IPS-20b (cell line): Measurements from ENCODE around the gene BCAM.

Experiments used
- H3K27ac ChIP-seq: one replicate; pipeline ENCODE4 v1.5.1; 2013; ENCODE audit warnings: low read length
- H3K27me3 ChIP-seq: 2 replicates; pipeline ENCODE4 v1.6.1; 2013; ENCODE audit warnings: mild to moderate bottlenecking, low read length, inconsistent platforms; ENCODE audit not compliant: insufficient read depth
- H3K36me3 ChIP-seq: 2 replicates; pipeline ENCODE4 v1.6.1; 2013; ENCODE audit warnings: low read depth, mild to moderate bottlenecking, inconsistent platforms, low read length, moderate library complexity; ENCODE audit not compliant: insufficient read depth
- H3K4me1 ChIP-seq: 2 replicates; pipeline ENCODE4 v1.6.1; 2013; ENCODE audit warnings: mild to moderate bottlenecking, control low read depth, inconsistent platforms, low read length, moderate library complexity; ENCODE audit not compliant: insufficient read depth
- H3K4me3 ChIP-seq: 2 replicates; pipeline ENCODE4 v1.5.1; 2013; ENCODE audit warnings: mild to moderate bottlenecking, low read length, inconsistent platforms
- H3K9ac ChIP-seq: 2 replicates; pipeline ENCODE4 v1.6.1; 2013; ENCODE audit warnings: low read depth, mild to moderate bottlenecking, inconsistent platforms, low read length, moderate library complexity
- H3K9me3 ChIP-seq: 2 replicates; pipeline ENCODE4 v1.6.1; 2013; ENCODE audit warnings: mild to moderate bottlenecking, low read depth, low read length, inconsistent platforms; ENCODE audit not compliant: insufficient read depth

BCAM gene

DNA sequence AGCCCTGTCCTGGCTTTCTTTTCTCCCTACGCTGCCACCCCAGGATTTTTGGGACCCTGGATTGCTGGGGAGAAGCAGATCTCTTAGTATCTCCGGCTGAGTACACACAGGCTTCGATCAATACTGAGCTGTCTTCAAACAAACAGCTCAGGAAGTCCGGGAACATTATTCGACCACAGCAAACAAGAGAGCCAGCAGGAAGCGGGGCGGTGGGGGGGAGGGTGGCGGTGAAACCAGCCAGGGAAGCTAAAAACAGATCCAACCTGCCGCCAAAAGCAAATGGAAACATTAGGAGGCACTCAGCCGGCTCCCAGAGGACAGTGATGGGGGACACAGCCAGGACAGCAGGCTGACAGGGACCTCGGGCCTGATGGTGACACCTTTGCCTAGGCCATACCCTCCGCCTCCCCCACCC lies 12.2 kb upstream of the BCAM start:
- no peaks in the 10 kb centered on the region for H3K9me3 ChIP-seq
- peaks cover 30% of the 10 kb centered on the region for H3K36me3 ChIP-seq
- no peak overlapping the region for H3K4me3 ChIP-seq
- no peaks in the 10 kb centered on the region for H3K27me3 ChIP-seq
- H3K4me1 ChIP-seq: no peaks in the 10 kb centered on the region
- H3K27ac ChIP-seq: no peak overlapping the region
- peak overlapping the region; percentile 53; the same call in 1 of the 2 replicates for H3K9ac ChIP-seq

DNA sequence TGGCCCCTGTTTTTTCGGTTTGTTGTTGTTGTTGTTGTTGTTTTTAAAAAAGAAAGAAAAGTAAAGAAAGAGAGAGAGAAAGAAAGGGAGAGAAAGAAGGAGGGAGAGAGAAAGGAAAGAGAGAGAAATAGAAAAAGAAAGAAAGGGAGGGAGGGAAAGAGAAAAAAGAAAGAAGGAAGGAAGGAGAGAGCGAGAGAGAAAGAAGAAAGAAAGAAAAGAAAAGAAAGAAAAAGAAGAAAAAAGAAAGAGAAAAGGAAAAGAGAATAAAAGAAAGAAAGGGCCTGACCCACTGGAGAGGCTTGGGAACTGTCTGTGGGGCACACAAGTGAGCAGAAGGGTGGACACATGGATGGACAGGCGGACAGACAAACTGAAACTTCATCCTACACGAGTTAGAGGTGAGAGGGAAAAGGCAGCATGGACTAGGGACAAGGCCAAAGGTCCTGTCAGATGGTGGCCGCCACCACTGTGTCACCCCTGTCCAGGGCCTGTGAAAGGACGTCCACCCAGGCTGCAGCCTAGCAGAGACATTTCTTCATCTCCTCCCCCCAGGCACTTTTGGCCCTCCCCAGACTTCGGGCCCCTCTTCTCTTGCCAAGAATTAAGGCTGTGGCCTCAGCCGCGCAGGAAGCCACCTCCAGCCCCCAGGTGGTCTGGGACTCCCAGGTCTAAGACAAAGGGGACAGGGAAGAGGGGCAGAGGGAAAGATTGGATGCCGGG lies 9.1 kb upstream of the BCAM start:
- H3K9ac ChIP-seq: peak overlapping the region; percentile 46; the same call in 1 of the 2 replicates

DNA sequence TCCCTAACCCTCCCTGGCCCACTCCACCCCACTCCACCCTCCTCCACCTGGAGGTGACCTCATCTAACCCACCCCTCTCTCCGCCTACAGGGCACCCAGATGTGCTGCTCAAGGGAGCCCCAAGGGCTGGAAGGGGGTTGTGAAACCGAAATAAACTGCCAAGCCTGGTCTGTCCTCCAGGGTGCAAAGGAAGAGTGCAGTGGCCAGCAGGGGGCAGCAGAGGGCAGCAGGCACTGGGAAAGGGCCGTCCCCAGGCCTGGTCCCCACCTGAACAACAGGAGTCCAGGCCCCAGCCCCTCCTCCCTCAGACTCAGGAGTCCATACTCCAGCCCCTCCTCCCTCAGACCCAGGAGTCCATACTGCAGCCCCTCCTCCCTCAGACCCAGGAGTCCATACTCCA lies 8.4 kb upstream of the BCAM start:
- H3K9me3 ChIP-seq: no peaks in the 10 kb centered on the region
- no peaks in the 10 kb centered on the region for H3K4me1 ChIP-seq
- H3K27me3 ChIP-seq: peaks cover 33% of the 10 kb centered on the region
- H3K27ac ChIP-seq: peak overlapping the region; percentile 27
- H3K4me3 ChIP-seq: no peak overlapping the region
- H3K36me3 ChIP-seq: peaks cover 12% of the 10 kb centered on the region; the same call in 1 of the 2 replicates
- H3K9ac ChIP-seq: peak overlapping the region; percentile 46; the same call in 1 of the 2 replicates

More for the DNA sequence above, 9.1 kb upstream of the BCAM start:
- peaks cover 15% of the 10 kb centered on the region; the same call in 1 of the 2 replicates for H3K36me3 ChIP-seq
- H3K9me3 ChIP-seq: no peaks in the 10 kb centered on the region
- H3K27ac ChIP-seq: peak overlapping the region; percentile 27
- no peak overlapping the region for H3K4me3 ChIP-seq
- H3K4me1 ChIP-seq: no peaks in the 10 kb centered on the region
- H3K27me3 ChIP-seq: peaks cover 26% of the 10 kb centered on the region

DNA sequence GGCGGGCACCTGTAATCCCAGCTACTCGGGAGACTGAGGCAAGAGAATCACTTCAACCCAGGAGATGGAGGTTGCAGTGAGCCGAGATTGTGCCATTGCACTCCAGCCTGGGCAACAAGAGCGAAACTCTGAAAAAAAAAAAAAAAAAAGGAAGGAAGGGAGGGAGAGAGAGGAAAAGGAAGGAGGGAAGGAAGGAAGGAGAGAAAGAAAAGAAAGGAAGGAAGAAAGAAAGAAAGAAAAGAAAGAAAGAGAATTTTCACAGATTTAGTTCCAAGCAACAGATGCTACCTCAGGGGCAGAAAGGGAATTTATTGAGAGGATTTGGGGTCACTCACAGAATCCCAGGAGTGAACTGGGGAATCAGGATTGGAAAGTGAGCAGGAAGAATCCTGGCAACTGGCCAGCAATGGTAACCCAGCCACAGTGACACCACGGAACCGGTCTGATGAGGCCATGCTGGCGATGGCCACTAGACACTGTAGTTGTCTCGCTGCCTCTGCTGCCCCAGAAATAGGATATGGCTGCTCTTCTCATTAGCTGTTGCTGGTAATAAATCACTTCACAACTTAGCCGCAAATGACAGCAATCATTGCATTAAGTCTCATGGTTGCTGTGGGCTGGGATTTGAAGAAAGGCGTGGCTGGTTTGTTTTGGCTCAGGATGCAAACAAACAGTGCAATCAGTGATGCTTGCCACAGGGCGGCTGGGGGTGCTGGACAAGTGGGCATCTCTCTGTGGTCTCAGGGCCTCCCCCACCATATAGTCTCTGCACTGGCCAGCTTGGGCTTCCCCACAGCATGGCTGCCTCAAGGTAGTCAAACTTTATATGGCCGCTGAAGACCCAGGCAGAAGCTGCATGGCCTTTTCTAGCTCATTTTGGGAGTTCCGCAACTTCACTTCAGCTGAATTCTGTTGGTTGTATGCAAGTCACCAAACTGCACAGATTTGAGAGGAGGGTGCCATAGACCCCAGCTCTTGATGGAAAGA lies 5.2 kb upstream of the BCAM start:
- H3K27me3 ChIP-seq: peaks cover 42% of the 10 kb centered on the region
- H3K36me3 ChIP-seq: no peaks in the 10 kb centered on the region
- H3K9me3 ChIP-seq: no peaks in the 10 kb centered on the region
- no peak overlapping the region for H3K4me3 ChIP-seq
- peaks cover 8% of the 10 kb centered on the region for H3K4me1 ChIP-seq
- H3K9ac ChIP-seq: no peak overlapping the region
- no peak overlapping the region for H3K27ac ChIP-seq

DNA sequence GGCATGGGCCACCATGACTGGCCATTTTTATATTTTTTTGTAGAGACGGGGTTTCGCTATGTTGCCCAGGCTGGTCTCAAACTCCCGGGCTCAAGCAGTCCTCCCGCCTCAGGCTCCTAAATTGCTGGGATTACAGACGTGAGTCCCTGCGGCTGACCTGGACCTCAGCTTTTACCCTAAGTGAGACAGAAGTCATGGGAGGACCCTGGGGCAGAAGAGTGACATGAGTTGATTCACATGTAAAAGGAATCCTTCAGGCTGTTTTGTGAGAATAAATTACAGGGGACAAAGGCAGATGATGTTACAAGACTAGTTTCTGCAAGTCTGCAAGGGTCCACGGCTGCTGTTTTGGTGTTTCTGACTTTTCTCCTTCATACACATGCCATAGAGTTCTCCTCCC lies 2.6 kb upstream of the BCAM start:
- H3K4me1 ChIP-seq: peaks cover 20% of the 10 kb centered on the region
- no peak overlapping the region for H3K27ac ChIP-seq
- H3K36me3 ChIP-seq: no peaks in the 10 kb centered on the region
- no peaks in the 10 kb centered on the region for H3K9me3 ChIP-seq
- no peak overlapping the region for H3K9ac ChIP-seq
- H3K4me3 ChIP-seq: no peak overlapping the region
- peaks cover 50% of the 10 kb centered on the region for H3K27me3 ChIP-seq

DNA sequence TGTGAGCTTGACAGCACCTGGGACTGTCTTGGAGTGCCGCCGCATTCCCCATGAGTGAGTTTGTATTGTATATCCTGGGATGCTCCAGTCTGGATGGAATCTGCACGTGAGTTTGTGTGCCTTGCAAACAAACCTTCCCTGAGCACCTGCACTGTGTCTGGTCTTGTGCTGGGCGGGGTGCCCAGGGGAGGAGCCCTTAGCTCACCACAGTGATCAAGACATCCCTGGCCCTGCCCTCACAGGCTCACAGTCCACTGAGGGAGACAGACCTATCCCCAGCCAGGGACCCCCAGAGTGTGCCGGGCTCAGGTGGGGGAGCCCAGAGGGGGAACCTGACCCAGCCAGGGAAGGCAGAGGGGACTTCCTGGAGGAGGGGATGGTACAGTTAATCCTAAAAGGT lies 1.7 kb upstream of the BCAM start:
- peaks cover 51% of the 10 kb centered on the region for H3K27me3 ChIP-seq
- H3K36me3 ChIP-seq: no peaks in the 10 kb centered on the region
- no peak overlapping the region for H3K27ac ChIP-seq
- no peak overlapping the region for H3K9ac ChIP-seq
- no peaks in the 10 kb centered on the region for H3K9me3 ChIP-seq
- no peak overlapping the region for H3K4me3 ChIP-seq
- H3K4me1 ChIP-seq: peaks cover 20% of the 10 kb centered on the region

DNA sequence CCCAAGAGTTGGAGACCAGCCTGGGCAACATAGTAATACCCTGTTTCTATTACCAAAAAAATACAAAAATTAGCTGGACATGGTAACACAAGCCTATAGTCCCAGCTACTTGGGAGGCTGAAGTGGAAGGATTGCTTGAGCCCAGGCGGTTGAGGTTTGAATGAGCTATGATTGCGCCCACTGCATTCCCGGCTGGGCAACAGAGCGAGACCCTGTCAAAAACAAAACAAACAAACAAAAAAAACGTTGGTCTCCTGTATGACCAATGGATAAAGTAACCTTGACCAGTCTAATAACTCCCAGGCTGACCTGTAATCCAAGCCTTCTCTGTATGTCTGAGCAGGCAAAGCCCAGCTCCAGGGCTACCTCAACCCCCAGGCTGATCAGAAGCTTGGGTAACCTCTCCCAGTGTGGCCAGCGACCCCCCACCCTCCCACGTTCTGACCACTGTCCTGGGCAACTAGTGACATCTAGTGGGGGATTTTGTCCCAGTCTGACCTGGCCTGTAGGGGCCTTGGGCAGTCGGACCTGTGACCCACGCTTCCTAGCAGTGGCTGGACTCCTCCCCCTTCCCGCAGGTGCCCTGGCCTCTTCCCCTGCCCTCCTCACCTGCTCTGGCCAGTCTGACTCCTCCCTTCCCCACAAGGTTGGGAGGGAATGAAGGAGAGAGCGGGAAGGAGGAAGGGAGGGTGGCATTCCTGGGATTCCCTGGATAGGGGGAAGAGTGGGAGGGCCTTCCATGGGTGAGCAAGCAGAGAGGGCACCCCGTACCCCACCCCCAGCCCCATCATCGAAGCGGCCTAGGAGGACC lies 1.0 kb upstream of the BCAM start:
- Histone ChIP-seq H3K27me3 (peaks cover 44% of the 10 kb centered on the region), H3K4me1 (peaks cover 20% of the 10 kb centered on the region), H3K27ac (no peak overlapping the region), H3K9me3 (no peaks in the 10 kb centered on the region), H3K36me3 (no peaks in the 10 kb centered on the region), H3K9ac (peak overlapping the region; percentile 85; the same call in 1 of the 2 replicates), H3K4me3 (peak overlapping the region; percentile 80)

DNA sequence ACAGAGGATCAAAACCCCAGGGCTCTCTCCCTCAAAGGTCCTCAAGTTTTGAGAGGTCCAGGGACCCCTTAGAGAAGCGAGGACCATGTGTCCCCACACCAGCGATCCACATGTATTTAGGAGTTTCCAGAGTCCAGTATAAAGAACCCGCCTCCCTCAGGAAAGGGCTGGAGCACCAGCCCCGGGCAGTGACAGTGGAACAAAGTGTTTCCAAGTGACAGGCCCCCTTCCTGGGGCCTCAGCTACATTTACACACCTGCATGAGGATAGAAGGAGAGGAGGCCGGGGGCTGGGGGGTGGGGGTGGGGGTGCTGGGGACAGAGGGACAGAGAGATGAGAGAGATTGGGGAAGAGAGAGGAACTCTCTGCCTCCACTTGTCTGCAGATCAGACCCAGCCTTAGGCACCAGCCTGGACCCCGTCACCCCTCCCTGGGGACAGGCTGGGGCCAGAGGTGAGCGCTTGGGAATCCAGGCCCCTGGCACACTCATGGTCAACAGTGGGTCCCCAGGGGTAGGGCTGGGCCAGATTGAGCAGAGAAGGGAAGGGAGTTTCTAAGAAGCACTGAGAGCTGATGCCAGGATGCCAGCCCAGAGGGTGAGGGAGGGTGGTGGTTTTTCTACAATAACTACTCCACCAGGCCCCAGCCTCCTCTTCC lies 802 bp downstream of the BCAM start:
- H3K9me3 ChIP-seq: no peaks in the 10 kb centered on the region
- peak overlapping the region; percentile 74 for H3K4me3 ChIP-seq
- peaks cover 26% of the 10 kb centered on the region for H3K27me3 ChIP-seq
- peaks cover 14% of the 10 kb centered on the region for H3K36me3 ChIP-seq
- peak overlapping the region; percentile 70 for H3K9ac ChIP-seq
- peaks cover 20% of the 10 kb centered on the region for H3K4me1 ChIP-seq
- H3K27ac ChIP-seq: no peak overlapping the region

DNA sequence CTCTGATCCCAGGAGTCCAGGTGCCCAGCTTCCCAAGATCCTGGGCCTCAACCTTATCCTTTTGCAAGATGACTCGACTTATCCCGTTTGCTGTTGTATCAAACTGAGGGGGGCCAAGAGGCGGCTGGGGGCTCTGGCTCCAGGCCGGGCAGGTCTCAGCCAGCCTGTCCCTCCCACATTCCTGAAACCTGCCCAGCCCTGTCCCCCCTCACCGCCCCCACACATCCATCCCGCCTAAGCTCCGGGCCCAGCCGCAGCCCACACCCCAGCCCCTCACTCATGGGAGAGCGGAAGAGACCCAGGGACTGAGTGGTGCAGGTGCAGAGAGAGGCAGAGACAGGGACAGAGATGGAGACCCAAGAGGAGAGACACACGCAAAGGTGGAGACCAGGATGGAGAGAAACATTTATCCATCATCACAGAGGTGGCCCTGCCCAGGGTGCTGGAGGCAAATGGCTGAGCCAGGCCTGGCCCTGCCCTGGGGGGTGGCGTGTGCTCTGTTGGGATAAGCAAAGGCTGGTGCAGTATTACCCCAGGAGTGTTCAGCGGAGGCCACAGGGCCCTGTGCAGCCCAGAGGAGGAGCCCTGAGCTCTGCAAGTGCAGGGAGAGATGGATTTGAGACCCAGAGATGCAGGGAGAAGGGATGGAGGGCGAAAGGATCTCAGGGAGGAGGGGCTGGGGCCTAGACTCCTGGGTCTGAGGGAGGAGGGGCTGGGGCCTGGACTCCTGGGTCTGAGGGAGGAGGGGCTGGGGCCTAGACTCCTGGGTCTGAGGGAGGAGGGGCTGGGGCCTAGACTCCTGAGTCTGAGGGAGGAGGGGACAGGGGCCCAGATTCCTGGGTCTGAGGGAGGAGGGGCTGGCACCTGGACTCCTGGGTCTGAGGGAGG lies 1.6 kb downstream of the BCAM start:
- Histone ChIP-seq H3K4me3 (peak overlapping the region; percentile 32; the same call in 1 of the 2 replicates), H3K36me3 (peaks cover 22% of the 10 kb centered on the region), H3K27me3 (peaks cover 18% of the 10 kb centered on the region), H3K9me3 (no peaks in the 10 kb centered on the region), H3K4me1 (peaks cover 20% of the 10 kb centered on the region), H3K27ac (no peak overlapping the region), H3K9ac (no peak overlapping the region)

DNA sequence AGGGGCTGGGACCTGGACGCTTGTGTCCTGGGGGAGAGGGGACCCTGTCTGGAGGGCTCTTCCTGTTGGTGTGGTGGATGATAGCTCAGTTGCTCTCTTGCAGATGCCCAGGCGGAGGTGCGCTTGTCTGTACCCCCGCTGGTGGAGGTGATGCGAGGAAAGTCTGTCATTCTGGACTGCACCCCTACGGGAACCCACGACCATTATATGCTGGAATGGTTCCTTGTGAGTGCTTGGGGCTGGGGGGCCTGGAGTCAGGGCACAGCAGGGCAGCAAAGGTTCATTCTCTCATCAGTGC lies 2.2 kb downstream of the BCAM start:
- Histone ChIP-seq H3K4me1 (peaks cover 20% of the 10 kb centered on the region), H3K4me3 (no peak overlapping the region), H3K9ac (no peak overlapping the region), H3K27ac (no peak overlapping the region), H3K9me3 (no peaks in the 10 kb centered on the region), H3K36me3 (peaks cover 23% of the 10 kb centered on the region), H3K27me3 (peaks cover 16% of the 10 kb centered on the region)
